Epithelial cell of prostate (primary cell): Measurements from ENCODE around the gene C1orf198.

ENCODE experiments used
- DNase-seq: peaks from one replicate; pipeline ENCODE4 v3.0.0-alpha.2; 2011; ENCODE audit warnings: low read depth, low spot score
- H3K27ac ChIP-seq: fragments of 450-650 bp; 2 replicates; pipeline ENCODE4 v1.5.1; 2017; ENCODE audit warnings: mild to moderate bottlenecking

C1orf198 gene, protein sequence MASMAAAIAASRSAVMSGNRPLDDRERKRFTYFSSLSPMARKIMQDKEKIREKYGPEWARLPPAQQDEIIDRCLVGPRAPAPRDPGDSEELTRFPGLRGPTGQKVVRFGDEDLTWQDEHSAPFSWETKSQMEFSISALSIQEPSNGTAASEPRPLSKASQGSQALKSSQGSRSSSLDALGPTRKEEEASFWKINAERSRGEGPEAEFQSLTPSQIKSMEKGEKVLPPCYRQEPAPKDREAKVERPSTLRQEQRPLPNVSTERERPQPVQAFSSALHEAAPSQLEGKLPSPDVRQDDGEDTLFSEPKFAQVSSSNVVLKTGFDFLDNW

DNA sequence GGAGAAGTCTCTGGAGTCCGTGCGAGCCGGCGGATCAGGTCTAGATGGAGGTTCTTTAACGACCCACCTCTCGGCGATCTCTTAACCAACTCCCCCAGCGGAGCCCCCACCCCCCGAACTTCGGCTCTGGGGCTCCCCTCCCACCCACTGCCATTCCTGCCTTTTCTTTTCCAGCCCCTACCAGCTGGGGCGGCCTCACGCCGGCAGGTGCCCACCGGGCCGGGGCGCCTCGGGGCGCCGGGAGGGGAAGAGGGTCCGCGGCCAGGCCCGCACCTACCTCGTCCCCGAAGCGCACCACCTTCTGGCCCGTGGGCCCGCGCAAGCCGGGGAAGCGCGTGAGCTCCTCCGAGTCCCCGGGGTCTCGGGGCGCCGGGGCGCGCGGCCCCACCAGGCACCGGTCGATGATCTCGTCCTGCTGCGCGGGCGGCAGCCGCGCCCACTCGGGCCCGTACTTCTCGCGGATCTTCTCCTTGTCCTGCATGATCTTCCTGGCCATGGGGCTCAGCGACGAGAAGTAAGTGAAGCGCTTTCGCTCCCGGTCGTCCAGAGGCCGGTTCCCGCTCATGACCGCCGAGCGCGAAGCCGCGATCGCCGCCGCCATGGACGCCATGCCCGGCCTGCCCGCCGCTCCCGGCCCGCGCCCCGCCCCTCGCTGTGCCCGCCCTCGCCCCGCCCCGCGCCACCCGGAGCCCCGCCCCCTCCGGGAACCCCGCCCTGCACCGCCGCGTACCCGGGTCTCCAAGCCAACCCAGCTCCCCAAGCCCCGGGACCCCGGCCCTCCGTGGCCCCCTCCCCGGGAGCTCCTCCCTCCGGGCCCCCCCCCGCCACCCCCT lies at the start of gene C1orf198:
Gene C1orf198, minus strand, starts transcription at position 619 of the 833 bp plus-strand sequence. Its CDS starts 9 bp downstream, at position 610.
- DNase-seq: no peak
- H3K27ac ChIP-seq: no peak within 1 kb of the TSS

DNA sequence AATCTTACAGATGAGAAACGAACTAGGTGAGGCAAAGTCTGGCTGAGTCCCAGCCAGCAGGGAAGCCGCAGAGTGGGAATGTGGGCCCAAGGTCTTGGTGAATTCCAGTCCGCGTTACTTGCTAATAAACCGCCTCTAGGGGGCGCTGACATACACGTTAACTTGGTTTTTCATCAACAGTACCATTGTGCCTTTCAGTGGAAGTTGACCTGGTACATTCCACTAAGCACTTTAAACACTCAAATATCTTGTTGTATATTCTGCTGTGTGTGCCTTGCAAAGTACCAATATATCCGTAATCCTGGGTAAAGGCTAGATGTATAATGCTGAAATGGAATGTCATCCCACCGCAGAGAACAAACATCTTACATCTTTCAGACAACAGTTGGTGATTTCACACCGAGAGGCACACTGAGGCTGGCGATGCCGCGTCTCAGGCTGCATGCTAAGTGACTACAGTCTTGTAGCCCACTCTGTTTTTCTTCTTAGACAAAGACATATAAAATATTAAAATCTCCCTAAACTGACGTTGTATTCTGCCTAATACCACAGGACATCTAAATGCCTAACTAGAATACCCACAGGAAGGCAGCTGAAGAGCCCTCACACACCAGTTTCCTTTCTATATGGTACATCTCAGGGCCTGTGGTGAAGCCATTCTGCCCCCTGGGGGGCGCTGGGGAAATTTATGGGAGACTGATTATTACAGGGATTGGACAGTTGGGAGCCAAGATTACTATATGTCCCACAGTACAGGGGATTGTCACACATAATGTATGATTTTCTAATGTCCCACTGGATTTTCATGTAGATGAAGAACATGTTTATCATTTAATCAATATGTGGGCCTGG lies 49.2 kb upstream of the C1orf198 start:
- peak; percentile 6 for DNase-seq
- H3K27ac ChIP-seq: no peak overlapping the region

DNA sequence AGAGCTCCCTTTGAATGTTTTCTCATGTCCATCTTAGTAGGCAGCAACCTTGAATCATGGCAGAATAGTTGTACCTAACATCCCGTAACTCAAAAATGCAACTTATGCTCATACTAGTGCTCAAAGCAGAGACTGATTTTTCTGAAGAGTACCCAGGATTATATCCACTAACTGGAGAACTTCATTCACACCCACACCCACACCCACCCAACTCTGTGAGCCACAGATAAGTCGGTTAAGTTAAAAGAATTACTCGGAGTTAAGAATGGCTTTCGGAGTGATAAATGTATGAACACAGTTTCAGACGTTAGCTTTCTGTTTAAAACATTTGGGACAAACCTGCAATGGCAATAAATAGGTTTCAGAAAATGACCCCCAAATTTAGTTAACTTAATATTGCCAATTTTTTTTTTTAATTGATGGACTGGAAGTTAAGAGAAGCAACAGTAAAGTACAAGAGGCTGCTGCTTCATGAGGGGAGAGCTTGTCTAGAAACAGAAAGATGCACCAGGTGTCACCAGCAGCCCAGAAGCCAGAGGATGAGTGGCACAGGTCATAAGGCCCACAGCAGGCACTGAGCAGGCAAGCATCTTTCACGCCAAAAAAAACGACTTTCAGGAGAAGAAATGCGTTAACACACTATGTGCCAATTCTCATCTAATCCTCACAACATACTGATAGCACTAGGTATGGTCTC lies 48.4 kb upstream of the C1orf198 start:
- DNase-seq: no peak

DNA sequence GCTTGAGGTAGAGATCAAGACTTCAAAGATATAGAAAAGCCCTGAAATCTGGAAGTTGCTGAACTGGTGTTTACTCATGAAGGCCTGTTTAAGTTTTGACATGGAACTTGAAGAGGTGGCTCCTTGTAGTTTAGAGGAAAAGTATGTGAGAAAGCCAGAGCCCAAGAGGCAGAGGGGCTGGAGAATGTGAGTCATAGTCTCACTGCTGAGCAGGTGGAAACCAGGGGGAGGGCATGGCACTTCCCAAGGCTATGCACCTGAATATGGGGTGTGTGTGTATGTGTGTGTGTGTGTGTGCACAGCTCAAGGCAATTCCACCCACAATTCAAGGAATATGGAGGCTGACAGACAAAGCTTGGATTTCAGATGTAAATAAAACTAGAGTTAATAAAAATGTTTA lies 46.8 kb upstream of the C1orf198 start:
- no peak overlapping the region for H3K27ac ChIP-seq
- peak; percentile 12 for DNase-seq

More for the DNA sequence above, 48.4 kb upstream of the C1orf198 start:
- H3K27ac ChIP-seq: no peak overlapping the region

DNA sequence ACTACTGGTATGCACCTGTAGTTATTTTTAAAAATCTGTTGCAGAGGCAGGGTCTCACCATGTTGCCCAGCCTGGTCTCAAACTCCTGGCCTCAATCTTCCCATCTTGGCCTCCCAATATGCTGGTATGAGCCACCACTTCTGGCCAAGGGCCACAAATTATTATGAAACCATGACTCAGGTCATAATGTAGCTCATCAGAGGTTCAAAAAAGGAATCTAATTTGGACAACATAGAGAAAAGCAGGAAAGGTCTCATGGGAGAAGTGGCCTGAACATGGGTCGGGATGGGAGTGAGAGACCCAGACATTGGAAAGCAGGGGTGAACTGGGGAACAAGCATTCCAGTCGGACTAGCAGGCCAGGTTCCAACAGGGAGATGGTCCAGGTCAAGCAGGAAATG lies 45.2 kb upstream of the C1orf198 start:
- no peak for DNase-seq
- no peak overlapping the region for H3K27ac ChIP-seq

DNA sequence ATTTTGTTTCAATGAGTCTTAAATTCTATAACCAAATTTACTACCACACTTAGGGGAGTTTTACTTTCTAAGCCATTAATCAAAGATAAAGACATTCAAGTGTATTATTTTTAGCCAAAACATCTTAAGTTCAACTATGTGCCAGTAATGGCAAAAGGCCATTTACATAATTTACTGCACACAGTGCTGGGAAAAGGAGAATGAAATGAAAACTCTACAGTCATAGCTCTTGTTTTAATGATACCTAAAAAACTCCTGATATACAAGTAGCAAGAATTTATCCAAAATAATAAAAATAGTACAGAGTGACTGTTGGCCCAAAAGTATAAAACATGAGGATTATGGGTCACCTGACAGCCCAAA lies 42.4 kb upstream of the C1orf198 start:
- no peak for DNase-seq
- no peak overlapping the region for H3K27ac ChIP-seq

DNA sequence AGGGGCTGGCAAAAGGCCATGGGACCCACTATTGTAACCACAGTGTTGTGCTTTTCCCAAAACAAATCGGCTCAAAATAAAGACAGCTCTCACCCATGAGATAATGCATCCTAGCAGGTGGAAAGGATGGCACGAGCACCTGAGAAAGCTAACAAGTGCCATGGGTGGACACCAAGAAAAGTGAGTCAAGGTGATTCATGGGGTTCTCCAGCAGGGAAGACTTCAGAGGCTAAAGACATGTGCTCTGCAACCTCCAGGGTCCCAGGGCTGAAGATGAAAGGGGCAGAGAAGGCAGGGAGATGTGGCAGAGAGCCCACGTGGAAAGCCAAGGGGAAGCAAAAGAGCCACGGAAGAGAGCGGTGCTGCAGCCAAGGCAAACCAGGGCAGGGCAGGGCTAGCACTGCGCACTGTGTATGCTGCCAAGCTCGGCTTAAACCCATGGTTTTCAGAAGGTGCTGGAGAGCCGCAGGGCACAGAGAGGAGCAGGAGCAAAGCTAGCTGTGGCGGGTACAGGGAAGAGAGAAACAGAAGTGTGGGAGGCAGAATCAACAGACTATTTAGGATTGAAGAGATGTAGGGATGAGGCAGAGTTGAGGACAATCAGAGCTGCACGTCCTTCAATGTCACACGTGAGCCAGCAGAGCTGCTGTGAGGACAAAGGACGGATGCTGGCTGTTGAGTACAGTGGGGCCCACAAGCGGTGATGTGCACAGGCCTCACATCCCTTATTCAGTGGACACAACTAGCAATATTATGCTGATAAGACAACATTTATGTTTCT lies 41.8 kb upstream of the C1orf198 start:
- no peak overlapping the region for H3K27ac ChIP-seq
- DNase-seq: no peak

DNA sequence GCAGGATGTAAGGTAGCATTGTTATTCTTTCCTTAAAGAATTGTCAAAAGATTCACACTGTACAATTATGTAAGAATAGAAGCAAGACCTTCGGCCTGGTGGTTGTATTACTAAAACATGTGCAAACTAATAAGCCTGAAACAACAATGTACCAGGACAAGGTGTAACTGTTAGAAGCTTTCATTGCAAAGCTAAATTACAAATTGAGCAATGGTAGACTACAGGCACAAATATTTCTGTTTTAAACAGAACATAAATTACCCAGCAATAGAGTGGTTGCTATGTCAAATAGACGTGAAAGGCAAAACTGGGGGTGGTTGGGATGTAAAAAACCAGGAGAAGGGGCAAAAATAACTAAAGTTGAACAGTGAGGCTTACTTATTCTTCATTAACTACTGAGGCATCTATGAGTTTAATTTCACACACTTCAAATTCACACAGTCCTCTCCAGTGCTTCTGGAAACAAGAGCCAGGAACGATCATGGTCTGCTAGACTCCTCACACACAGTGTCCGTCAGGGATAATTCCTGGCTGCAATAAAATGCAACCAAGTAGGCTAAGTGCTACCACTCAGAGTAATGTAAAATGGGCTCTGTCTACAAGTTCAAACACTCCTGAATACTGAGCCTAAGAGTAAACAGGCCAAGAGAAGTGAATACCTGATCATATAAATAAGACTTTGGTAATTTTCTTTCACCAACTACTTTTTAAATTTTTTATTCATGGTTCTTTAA lies 39.3 kb upstream of the C1orf198 start:
- H3K27ac ChIP-seq: no peak overlapping the region
- DNase-seq: no peak

DNA sequence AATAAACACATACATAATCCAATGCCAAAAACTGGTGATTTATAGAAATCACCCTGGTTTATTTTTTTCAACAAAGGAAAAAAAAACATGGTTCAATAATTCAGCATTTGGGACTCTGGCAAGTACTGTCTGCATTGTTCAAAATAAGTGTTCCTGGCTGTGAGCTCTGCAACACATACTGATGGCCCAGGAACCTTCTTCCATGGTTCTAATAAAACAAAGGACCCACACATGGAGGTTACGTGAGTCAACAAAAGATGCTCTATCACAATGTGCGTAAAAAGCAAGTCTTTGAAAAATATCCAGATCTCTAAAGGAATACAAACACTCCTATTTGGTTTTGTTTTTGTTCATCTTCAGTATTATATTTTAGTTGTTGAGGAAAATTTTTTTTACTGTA lies 37.9 kb upstream of the C1orf198 start:
- H3K27ac ChIP-seq: no peak overlapping the region
- no peak for DNase-seq

DNA sequence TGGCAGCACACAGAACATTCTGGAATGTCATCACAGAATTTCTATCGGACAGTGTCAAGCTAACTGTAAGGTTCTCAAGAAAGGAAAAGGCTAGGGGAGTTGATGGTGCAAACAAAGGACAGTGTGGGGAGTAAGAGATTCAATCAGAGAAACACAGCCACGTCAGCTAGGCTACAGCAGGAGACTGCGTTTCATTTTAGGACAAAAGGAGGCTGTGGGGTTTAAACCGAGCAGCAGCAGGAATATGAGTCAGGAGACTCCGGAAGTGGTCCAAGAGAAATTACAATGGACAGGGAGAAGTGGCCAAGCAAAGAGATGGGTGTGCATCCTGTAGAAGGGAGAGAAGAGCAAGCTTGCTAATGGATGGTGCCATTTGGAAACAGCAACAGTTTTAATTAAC lies 37.4 kb upstream of the C1orf198 start:
- no peak for DNase-seq
- no peak overlapping the region for H3K27ac ChIP-seq

DNA sequence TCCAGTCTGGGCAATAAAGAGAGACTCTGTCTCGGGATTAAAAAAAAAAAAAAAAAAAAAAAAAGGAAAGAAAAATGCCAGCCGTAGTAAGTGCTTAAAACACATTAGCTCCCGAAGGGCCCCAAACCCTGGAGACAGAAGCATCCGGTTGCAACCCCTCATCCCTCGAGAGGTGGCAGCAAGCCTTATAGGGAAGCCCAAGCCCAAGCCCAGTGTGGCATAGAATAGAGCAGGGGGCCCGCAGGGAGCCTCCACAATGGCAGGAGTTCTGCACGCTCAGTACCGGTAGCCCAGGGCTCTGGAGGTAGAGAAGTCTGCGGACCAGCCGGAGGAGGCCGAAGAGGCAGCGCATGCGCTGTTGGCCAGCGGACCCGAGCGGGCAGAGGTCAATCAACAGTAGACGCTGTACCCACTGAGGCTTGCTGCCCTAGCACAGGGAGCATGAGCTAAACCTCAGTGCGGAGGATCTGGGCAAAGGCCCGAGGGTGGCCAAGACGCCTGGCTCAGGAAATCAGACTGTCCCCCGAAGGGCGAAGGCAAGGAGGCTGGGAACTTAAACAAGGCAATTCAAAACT lies 34.1 kb upstream of the C1orf198 start:
- no peak for DNase-seq
- no peak overlapping the region for H3K27ac ChIP-seq

DNA sequence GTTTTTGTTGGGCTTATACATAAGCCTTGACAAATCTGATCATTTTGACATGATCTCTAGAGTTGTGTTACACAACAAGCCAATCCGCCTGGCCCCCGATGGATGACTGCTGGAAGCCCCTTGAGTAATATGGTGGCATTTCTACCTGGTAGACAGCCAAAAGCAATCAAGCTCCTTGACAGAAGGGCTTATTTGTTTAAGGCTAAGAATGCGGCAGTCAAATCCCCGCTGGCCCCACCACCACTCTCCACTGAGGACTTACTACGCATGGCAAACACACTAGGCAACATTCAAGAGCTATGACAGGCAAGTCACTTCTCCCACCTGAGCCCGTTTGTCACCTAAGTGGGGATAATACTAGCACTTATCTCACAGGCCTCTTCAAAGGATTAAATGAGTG lies 33.4 kb upstream of the C1orf198 start:
- H3K27ac ChIP-seq: no peak overlapping the region
- DNase-seq: no peak

DNA sequence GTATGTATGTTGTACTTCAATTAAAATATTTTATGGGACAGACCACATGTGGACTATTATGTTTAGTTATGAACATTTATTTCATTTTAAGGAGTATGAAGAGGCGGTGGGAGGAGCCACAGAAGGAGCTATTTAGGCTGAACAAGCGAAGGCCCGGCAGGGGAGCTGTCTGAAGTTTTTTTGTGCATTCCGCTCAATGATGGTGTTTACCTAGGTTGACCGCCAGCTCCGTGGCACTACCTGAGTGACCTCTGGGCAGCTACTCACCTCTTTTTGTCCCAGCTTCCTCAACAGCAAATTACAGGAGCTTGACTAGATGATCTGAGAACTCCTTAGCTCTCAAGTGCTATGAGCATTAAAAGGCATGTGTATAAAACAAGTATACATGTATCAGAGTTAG lies 32.7 kb upstream of the C1orf198 start:
- no peak overlapping the region for H3K27ac ChIP-seq
- DNase-seq: no peak

DNA sequence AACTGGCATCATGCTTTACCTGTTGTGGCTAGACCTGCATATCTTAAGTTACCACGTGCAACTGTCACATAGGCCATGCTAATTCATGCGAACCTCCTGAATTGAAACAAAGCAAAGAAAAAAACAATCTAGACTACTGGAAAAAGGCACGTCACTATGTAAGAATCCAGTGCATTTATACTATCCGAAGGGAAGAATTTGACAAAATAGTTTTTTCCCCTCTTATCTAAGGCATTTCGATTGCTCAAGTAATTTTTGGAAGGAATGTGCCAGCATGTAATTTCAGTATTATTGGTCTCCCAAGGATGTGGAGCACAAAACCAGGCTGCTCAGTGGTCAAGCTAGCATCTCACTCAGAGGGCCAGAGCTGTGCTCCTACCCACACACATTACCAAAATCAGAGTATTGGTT lies 31.5 kb upstream of the C1orf198 start:
- H3K27ac ChIP-seq: no peak overlapping the region
- DNase-seq: no peak

DNA sequence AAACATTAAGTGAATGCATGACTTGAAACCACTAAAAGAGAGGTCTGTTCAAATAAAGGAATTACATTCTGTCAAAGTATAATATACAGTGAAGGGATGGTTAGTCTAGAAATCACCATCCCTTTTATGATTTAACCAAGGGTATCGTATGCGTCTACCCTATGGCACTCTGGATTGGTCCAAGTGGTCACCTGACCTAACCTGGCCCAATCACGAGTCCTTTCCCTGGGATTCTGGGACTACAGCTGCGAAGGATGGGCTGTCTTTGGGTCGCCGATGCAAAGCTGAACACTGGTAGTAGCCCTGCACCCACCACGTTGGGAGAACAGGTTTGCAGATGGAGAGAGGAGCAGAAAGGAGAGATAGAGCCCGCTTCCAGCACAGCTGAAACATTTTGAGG lies 30.4 kb upstream of the C1orf198 start:
- no peak overlapping the region for H3K27ac ChIP-seq
- no peak for DNase-seq

DNA sequence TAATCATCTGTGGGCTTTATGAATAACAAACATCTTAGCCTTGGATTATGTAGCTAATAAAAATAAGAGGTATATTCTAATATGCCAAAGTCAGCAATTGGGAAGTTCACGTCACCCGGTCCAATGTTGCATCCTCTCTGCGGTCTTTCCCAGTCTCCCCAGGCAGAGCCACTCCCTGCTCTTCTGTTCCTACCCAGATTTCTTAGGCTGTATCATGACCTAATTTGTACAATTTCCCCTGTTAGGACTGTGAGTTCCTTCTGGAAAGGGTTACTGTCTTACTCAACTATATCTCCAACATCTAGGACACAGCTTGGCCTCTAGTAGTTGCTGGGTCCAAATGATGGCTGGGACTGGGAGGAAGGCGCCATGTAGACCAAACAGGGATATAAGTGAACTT lies 29.8 kb upstream of the C1orf198 start:
- no peak for DNase-seq
- H3K27ac ChIP-seq: no peak overlapping the region

DNA sequence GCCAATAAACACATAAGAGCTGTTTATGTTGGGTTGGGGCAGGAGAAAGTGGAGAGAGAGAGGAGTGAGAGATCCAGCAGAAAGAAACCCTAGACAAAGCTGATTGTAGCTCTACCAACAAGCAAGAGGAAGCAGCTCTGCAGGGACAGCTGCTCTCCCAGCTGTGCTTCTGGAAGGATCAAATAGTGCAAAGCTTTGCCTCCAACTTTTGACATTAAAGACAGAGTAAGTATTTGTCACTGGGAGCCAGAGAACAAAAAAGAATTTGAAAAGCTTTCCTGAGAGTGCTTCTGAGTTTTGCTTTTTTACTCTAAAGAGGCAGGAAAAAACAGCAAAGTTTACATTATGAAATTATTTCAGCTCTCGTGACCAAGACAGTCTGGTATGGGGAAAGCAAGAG lies 28.5 kb upstream of the C1orf198 start:
- H3K27ac ChIP-seq: no peak overlapping the region
- DNase-seq: no peak

DNA sequence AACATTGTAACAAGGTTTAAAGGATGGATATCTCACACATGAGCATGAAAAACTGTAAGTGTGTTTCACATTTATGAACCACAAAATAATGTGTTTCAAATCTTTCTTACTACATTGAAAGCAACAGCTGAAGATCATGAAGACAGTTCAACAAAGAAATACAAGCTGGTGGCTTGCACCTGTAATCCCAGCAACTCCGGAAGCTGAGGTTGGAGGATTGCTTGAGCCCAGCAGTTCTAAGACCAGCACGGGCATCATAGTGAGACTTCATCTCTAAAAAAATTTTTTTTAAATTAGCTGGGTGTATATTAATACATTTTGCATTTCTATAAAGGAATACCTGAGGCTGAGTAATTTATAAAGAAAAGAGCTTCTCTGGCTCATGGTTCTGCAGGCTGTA lies 27.1 kb upstream of the C1orf198 start:
- DNase-seq: no peak

More for the DNA sequence above, 27.1 kb upstream of the C1orf198 start:
- no peak overlapping the region for H3K27ac ChIP-seq
